Muscle of arm (tissue), 12 donors: ENCODE results near the gene SYNE1. TPM values are rescaled to one million over a fixed set of nuclear protein-coding genes. Genes with fewer than 3 reads are reported as not detected.

Source experiments
- DNase-seq: peaks from one replicate; pipeline ENCODE4 v3.0.0-alpha.2; 2013
- polyA plus RNA-seq, 12 donors: library from polyadenylated mRNA; unstranded; fragments of 120-200 nt; gene quantifications; one replicate each; pipeline ENCODE4 v1.2.1, GENCODE V29; 2013; ENCODE audit not compliant: insufficient read length in 12 of 12

SYNE1 gene
- polyA plus RNA-seq, 12 donors: 56.3 to 139 (median 100) TPM; not detected in 1

DNA sequence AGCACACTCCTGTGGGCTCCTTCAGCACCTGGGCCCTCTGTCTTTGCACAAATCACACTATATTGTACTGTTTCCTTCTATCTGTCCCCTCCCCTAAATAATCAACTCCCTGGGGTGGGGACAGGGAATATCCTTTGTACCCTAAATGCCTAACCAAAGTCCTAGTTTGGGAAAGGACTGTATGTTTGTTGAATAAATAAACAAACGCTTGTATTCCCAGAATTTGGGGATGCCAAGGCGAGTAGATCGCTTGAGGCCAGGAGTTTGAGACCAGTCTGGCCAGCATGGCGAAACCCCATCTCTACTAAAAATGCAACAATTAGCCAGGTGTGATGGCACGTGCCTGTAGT is 322.7 kb downstream of the SYNE1 start:
- DNase-seq: no peak

DNA sequence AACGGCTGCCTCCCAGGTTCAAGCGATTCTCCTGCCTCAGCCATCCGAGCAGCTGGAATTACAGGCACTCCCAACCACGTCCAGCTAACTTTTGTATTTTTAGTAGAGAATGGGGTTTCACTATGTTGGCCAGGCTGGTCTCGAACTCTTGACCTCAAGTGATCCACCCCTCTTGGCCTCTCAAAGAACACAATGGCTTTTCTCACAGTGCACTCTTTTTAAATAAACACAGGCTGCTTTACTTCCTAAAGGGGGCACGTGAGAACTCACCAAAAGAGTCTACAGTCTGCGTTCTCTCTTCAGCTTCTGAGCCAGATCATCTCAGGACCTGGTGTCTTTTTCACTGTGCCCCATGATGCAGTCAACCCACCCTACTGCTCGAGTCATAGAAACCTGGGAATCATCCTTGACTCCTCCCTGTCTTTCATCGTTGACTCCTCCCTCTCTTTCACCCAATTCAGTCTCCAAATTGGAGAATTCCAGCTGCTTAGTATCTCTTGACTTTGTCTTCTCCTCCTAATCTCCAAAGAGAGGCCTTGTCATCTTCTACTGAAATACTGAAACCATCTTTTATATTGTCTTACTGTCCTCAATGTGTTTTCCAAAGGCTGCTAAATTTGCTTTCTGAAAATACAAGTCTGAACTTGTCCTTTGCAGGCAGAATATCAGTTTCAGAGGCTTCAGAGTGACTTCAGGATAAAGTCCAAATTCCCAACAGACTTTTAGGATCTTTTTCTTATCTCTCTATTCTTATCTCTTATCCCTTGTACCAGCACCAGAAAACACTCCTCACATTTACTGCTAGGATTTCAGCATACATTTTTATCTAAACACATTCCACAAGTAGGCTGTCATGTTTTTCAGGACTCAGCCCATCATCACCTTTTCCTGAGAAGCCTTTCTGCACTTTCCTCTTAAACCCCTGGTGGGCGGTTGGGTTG is 323.4 kb downstream of the SYNE1 start:
- DNase-seq: no peak

DNA sequence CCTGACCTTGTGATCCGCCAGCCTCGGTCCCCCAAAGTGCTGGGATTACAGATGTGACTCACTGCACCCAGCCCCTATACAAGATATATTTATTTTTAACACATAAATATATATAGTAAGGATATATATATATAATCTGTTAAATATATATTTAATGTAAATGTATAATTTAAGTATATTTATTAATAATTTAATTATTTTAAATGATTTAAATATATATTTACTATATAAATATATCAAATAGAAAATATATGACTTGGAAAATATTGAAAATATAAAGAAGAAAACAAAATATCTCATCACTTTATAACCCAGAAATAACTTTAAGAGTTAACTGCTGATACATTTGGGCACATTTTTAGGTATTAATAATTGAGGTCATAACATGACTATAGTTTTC is 324.7 kb downstream of the SYNE1 start:
- no peak for DNase-seq

DNA sequence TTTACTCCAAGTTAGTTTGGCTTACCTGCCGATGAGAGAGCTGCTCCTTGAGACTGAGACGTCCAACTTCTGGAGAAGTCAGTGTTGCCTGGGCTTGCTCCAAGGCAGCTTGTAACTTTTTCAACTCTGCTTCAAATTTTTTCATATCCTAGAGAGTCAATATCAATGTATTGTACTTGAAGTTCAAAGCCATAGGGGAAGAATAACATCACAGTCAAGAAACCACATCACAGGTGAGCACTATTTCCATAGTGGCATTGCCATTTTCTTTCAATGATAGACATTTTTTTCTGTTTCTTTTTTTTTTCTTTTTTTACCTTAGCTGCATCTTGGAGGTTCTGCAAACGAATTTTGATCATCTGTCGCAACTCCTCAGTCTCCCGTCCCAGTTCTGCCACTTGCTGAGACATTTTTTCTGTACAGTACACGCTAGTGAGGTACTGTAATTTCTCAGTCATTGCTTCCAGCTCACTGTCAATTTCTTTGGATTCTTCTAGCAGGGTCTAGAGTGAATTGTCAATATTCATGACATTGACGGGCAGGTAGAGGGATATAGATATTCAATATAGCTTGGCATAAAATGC is 326.7 kb downstream of the SYNE1 start:
- DNase-seq: no peak

DNA sequence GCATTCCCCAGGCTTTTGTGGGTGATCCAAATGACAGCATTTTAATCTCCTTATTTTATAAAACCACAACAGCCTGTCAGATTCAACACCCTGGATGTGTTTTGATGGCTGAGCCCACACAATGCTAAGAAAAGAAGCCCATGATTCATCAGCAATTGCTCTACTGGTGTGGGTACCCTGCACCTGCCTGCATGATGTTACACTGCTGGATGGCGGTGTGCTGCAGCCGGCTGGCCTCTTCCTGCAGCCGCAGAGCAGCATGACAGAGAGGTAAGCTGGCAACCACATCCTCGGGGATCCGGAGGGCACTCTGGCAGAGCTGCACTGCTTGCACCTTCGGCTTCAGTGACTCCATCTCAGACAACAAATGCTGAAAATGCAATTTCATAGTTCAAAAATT is 327.5 kb downstream of the SYNE1 start:
- DNase-seq: no peak

DNA sequence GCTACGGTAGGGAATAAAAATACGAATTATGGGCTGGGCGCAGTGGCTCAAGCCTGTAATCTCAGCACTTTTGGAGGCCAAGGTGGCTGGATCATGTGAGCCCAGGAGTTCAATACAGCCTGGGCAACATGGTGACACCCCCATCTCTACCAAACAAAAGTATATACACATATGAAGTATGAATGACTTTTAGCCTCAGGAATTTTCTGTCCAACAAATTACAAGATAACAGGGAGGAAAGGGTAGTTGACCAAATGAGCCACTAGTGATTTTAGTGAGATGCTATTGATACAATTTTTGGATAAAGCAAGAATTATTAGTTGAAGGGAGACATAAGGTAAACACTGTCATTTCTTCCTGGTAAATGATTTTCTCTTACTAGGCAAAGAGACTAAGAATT is 328.2 kb downstream of the SYNE1 start:
- no peak for DNase-seq

DNA sequence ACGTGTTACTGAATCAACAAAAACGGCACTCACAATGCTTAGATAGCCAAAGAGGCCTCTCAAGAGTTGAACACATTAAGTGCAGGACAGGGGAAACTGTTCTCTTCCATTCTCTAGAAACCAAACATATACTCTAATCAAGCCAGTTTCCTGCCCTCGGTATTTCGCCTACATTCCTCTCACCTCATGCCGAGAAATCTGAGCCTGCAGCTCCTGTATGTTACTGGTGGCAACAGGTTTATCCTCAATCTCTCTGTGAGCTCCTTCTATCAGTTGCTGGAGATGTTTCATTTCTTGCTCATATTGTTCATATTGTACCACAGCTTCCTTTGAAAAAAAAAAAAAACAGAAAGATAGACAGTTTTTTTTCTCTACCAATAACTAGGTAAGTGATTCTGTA is 328.9 kb downstream of the SYNE1 start:
- no peak for DNase-seq

DNA sequence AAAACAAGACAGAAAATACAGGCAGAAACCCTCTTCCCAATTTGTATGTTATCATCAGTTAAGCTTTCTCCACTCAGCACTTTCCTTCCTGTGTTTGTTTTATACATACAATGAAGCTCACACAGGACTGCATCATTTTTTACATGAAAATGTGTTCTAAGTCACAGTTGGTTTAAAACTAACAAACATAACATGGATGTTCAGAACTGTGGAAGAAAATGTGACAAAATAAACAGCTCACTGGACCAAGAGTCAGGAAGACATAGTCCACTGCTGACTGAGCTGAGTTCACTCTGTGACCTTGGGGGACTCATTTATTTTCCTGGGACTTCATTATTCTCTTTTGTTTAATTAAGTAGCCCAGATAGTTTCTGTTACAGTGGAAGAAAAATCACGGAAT is 331.5 kb downstream of the SYNE1 start:
- DNase-seq: no peak

DNA sequence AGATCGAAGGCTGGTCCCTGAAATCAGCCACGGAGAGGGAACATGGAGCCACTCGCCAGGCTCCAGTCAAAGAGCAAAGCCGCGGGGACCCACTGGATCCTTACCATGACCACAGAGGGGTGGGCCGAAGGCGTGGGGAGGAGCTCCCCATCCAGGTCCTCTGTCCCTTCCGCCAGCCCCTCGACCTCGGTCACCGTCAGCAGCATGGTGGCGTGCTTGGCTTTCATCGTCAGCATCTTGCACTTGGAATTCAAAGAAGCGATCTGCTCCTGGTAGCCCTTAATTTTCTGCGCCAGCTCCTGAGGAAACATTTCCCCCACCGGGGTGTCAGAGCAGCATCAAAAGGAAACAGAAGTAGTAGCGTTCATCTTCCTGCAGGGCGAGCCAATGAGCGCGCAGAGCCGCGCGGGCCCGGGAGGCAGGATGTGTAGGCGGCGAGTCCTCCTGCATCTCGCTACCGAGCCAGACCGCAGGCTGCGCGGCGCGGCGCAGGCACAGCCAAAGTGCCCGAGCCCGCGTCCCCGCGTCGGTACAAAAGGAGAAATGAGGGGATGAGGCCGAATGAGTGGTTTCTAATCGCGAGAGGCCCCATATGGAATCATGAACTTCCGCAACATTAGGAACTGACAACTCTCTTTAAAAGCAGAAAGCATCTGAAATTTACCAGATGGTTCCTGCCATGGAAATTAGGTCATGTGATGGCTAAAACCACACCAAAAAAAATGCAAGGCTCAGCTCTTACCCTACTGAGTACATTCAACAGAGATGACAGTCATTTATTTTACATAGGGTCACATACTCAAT is 335.2 kb downstream of the SYNE1 start:
- peak; percentile 89 for DNase-seq

DNA sequence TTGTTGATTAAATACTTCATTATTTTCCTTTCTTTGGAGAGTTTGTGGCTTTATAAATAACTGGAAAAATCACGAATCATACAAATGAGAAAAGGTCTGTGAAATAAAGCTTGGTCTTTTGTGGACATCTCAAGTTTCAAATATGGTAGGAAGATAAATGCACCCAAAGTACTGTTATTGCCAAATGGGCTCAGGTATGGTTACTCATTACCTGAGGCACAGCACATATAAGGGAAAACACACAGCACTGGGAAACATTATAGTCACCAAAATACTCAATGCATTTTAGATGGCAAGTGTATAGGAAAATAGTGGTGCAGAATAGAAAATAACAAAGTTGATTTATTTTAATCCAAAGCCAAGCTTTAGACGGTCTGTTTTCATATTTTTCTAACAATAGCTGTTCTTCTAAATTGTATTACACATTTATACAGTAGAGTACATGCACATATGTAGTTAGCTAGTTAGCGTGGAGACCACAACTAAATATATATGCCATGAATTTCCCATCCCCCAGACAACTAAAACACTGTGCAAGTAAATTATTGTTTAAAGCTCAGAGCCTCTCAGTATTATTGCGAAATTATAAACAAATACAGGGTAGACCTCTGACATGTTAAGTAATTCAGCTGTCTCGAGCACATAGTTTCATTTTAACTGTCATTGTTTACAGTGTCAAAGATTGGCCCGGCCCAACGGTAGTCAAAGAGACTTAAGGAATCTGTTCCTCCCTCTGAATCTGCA is 336.0 kb downstream of the SYNE1 start:
- no peak for DNase-seq

DNA sequence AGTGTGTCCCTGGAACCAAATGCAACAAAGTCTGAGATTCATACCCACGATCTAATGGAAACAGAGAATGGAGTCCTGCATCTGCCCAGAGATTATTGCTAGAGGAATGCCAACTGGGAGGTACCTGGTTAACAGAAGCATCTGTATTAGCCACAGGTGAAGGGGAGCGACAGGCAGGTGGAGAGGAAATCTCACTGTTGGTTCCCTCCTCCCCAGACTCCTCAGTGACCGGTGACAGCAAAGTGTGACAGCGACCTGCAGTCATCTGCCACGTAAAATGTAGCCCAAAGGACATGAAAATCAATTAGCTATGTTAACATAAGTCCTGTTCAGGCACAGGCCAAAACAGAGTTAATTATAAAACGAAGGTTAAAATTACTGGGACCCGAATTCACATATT is 336.6 kb downstream of the SYNE1 start:
- DNase-seq: no peak

DNA sequence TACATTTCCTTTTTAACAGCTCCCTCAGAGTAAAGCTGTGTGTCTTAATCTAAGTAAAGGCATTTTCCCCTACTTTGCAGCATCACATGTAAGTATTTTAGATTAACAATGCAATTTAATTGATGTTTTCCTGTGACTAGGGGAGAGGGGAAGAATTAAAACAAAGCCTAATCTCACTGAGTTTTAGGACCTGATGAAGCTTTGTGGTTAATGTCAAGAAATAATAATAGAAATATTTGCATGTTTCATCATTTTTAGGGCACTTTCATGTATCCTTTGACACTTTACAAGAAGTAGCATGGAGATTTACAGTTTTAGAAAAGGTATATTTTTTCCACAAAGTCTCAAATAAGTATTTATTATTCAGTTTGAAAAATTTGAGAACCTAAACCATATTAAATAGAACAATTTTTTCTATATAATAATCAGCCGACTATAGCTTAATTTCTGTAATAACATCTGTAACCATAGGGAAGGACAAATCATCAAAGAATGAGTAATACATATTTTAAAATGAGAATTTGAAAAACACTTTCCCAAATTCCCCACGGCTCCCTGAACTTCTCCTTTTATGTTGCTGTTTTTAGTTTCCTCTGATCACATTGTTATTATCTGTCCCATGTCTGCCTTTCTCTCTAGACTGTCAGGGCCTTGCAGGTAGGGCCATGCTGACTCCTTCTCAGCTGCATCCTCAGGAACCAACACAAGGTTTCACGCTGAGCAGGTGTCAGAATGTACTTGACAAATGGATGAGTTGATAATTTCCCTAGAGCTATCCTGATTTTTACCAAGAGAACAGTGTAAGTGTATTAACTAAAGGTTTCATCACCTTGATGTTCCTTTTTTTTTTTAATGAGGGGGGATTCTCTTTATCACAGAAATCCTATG is 338.1 kb downstream of the SYNE1 start:
- DNase-seq: no peak

DNA sequence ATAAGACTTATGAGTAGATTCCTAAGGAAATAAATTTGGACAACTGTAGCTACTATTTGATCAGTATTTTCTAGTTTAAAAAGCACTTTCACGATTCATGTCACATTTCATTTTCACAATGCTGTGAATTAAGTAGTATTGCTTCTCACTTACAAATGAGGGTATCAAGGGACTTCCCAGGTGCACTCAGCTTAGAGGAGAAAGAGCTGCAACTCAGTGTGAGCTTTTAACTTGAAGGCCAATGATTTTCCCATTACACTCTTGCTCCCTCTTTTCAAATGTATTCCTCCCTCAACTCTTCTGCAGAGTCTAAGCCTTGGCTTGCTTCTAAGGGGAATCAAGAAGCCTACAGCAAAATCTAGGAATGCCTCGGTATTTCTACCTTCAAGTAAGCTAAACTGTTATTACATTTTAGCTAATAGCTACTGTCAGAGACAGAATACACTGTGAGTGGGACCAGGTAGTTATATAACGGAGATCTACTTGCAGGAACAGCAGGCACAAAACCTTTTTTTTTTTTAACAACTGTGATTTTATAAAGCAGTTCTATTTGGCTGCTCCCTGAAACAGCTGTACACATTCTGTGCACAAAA is 339.0 kb downstream of the SYNE1 start:
- no peak for DNase-seq

DNA sequence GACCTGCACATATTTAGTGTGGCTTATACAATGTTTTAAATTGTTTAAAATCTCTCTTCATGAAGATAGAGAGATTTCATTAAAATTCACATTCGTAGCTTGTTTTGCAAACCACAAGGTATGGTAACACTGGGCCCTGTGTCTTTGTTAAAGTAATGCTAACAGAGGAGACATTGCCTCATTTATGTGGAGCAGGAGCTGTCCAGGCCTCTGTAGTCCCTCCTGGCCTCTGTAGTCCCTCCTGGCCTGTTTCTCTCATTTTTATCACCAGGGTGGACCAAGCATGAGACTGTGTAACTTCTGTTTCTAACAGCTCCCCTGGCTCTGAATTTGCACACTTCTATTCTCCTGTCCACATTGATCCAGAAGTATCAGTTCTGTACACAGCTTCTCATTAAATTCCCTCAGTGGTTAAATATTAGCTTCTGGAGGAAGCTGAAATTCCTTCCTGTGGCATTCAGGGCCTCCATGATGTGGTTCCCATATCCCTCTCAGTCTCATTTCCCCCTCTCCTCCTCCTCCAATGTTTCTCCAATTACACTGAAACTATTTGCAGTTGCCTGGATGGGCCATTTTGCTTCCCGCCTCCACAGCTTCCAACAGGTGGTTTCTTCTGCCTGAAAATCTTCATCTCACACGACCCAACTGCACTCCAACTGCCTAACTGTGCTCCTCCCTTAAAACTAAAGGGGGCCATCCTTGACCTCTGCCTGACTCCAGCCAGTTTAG is 340.4 kb downstream of the SYNE1 start:
- no peak for DNase-seq

DNA sequence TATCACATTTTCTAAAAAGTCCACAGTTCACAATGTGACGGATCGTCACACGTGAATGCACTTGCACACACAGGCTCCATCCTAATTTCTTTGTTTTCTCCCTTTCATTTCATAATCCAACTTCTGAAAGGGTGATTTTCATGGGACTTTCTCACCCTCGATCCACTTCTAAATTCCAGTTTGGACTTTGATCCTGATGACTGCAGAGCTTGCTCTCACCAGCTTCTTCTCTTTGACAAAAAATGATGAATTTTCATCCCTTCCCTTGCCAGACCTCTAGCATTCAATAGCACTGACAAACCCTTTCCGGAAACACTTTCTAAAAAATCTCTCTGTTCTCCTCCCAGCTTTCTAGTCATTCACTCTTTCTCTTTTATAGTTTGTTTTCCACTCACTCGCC is 341.2 kb downstream of the SYNE1 start:
- no peak for DNase-seq

DNA sequence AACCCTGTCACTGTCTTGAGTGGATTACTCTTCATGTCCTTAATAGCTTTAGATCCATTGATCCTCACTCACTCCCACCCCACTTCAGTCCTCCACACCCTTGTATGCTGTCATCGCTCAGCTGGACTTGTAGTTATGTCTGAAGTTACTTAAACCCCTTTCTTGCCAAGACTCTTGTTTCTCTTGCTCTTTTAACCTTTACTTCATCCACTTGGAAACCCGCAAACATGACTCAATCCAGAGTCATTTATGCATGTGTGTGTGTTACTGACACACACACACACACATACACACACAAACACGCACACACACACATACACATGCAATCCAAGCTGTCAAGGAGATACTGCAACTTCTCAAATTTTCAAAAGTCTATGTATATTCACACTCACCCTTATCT is 341.8 kb downstream of the SYNE1 start:
- DNase-seq: no peak

DNA sequence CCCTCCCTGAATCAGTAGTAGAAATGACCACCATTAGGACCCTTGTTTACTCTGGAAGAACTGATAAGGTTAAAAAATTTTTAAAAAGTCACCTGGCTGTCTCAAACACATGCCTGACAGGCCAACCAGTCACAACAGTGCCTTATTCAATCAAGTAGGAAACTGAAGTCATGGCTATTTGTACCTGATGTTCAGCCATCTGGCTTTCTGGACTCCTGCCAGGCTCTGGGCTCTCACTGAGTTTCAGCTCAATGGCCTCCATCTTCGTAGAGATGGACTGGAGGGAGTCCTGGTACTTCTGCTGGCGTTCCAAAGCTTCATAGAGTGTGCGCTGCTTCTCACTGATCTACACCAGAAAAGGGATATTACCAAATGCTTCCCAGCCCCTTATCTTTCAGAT is 343.8 kb downstream of the SYNE1 start:
- no peak for DNase-seq

DNA sequence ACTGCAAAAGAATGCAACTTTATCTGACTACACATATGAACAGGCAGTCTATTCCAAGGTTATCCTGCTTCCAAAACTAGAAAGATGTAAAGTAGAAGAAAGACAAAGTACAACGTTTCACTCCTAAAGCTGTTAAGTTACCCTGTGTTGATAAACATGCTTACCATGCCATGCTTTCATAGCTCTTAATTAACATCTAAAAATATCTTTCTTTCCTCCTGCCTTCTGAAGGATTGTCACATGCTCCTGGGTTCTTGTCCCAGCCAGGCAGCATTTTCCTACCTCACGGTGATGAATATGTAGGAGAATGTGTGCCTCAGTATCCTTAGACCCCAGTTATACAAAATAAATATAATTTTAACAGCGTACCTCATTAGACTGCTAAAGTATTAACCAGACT is 344.6 kb downstream of the SYNE1 start:
- no peak for DNase-seq

DNA sequence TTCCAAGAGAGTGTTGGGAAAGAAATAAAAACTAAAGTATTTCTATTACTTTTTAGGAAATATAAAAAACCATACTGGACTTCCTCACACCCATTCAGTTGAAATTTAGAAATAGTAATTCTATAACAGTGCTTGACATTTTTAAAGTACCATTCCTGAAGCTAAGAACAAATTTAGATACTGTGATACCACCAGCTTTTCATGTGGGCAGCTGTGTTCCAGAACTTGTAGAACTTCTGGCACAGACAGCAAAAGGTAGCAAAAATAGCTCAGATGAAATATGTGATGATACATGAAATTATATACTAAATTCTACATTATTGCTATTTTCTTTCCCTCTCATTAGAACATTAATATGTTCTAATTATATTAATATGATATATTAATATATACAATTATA is 346.5 kb downstream of the SYNE1 start:
- DNase-seq: no peak

DNA sequence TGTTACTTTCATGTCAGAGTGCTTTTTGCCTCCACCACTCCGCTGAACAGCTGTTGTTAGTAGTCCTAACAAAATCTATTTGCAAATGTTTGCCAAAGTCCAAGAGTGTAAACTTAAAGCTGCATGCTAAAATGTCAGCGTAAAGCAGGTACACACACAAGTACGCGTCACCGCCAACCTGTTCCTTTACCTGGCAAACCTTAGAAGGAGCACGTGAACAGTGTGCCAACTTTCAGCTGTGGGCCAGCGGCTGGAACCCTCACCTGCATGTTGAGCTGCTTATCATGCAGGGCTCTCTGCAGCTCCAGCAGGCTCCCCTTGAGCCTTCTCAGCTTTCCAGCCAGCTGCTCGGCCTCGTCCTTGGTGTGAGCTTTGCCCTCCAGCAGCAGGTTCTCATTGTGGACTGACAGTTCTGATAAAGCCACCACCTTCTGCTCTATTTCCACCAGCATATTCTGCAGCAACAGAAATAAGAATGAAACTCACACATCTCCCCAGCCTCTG is 359.3 kb downstream of the SYNE1 start:
- DNase-seq: no peak
